ENCODE results near the gene B4GALNT1.

The B4GALNT1 gene

GRCh38 chr12:57611827-57612710, 20.9 kb downstream of the B4GALNT1 start:
- no peak for TF ChIP-seq CTCF (IDR thresholded peaks at IDR 0.05)
- H3K27ac ChIP-seq: peak overlapping the region; percentile 97 to 98
- peak overlapping the region; percentile 86 for H3K4me3 ChIP-seq
- DNase-seq (ENCODE audit: low spot score): no peak

GRCh38 chr12:57611108-57611826, 21.7 kb downstream of the B4GALNT1 start, which contains the start of gene ARHGEF25:
ARHGEF25 (plus strand) TSS chr12:57611435; CDS start chr12:57611895, 460 bp downstream.
- DNase-seq (ENCODE audit: low spot score): peak; percentile 86
- Histone ChIP-seq H3K27ac (peak within 1 kb of the TSS; percentile 97 to 98), H3K4me3 (peak within 1 kb of the TSS; percentile 86)
- TF ChIP-seq CTCF (IDR thresholded peaks at IDR 0.05): no peak

GRCh38 chr12:57610554-57611107, 22.4 kb downstream of the B4GALNT1 start:
- DNase-seq (ENCODE audit: low spot score): peak; percentile 85
- TF ChIP-seq CTCF (IDR thresholded peaks at IDR 0.05): no peak
- H3K27ac ChIP-seq: peak overlapping the region; percentile 97 to 98
- H3K4me3 ChIP-seq: peak overlapping the region; percentile 86

- no peak for TF ChIP-seq CTCF (IDR thresholded peaks at IDR 0.05)
- DNase-seq (ENCODE audit: low spot score): peak; percentile 75
- H3K4me3 ChIP-seq: peak overlapping the region; percentile 86
- H3K27ac ChIP-seq: peak overlapping the region; percentile 97 to 98
These were observed 23.0 kb downstream of the B4GALNT1 start for GRCh38 chr12:57609781-57610553.

- TF ChIP-seq CTCF (IDR thresholded peaks at IDR 0.05): no peak
- Histone ChIP-seq H3K27ac (peak overlapping the region; percentile 97 to 98), H3K4me3 (peak overlapping the region; percentile 86)
- DNase-seq (ENCODE audit: low spot score): peak; percentile 71
These were observed 23.8 kb downstream of the B4GALNT1 start for GRCh38 chr12:57609101-57609780.

Data from coronary artery (tissue), 2 donors.